Sigmoid colon (tissue), 4 donors: ENCODE data around the gene ARID5B.

Experiments used
- EP300 ChIP-seq, 4 donors: sonication (generic); formaldehyde crosslinking; IDR thresholded peaks; one replicate each; pipeline ENCODE4 v1.6.1; 2017; ENCODE audit warnings: antibody characterized with exemption in 4 of 4
- POLR2A ChIP-seq, 2 donors: fragments of 450-650 bp; IDR thresholded peaks; one replicate each; pipeline ENCODE4 v1.6.1; 2016; ENCODE audit warnings: antibody characterized with exemption in 2 of 2, mild to moderate bottlenecking in 2 of 2, moderate library complexity in 2 of 2
- POLR2AphosphoS5 ChIP-seq, 4 donors: sonication (generic); formaldehyde crosslinking; IDR thresholded peaks; one replicate each; pipeline ENCODE4 v1.6.1; 2017; ENCODE audit warnings: antibody characterized with exemption in 4 of 4
- TF ChIP-seq, protein P1 (sequence below), 4 experiments: fragments of 450-650 bp in 3 of 4; fragments of 200-600 bp in 1 of 4; IDR thresholded peaks; one replicate each; pipeline ENCODE4 v1.5.1; 2016 to 2019; ENCODE audit warnings: antibody characterized with exemption in 4 of 4, mild to moderate bottlenecking in 3 of 4, moderate library complexity in 2 of 4

DNA sequence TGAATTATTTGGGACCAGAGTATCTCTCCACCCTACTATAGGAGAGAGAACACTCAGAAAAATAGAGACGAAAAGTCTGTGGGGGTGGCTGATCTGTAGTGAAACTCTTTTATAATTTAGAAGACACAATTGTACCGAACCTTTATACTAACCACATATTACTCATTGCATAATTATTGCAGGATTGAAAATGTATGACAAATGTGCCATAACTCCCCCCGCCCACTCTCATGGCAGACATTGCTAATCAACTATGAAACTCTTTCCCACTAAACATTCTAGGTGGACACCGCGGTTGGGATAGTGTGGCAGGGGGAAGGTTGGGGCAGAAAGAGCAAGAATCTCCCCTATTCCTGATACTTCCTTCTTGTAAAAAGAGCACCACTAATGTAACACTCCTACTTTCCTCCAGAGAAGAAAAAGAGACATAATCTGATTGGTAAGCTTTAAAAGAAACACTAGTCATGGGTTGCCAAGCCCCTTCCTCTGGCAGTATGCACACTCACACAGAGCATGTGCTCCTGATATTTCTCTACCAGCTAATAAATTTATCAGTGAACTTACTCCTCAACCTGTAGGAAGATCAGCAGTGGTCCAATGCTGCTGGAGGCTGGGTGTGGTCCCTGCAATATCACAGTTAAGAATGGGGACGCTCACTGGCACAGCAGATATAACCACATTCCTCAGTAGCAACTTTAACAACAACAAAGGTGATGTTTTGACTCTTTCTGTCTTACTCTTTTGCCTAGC lies 18.7 kb upstream of the ARID5B start:
- TF ChIP-seq POLR2A (IDR thresholded peaks at IDR 0.05) (no peak), EP300 (IDR thresholded peaks at IDR 0.05) (no peak), POLR2AphosphoS5 (IDR thresholded peaks at IDR 0.05) (no peak)
- TF ChIP-seq, protein P1, sequence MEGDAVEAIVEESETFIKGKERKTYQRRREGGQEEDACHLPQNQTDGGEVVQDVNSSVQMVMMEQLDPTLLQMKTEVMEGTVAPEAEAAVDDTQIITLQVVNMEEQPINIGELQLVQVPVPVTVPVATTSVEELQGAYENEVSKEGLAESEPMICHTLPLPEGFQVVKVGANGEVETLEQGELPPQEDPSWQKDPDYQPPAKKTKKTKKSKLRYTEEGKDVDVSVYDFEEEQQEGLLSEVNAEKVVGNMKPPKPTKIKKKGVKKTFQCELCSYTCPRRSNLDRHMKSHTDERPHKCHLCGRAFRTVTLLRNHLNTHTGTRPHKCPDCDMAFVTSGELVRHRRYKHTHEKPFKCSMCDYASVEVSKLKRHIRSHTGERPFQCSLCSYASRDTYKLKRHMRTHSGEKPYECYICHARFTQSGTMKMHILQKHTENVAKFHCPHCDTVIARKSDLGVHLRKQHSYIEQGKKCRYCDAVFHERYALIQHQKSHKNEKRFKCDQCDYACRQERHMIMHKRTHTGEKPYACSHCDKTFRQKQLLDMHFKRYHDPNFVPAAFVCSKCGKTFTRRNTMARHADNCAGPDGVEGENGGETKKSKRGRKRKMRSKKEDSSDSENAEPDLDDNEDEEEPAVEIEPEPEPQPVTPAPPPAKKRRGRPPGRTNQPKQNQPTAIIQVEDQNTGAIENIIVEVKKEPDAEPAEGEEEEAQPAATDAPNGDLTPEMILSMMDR (IDR thresholded peaks at IDR 0.05), result no peak
